T-helper 2 cell (primary cell): ENCODE data around the gene CDKL1.

ENCODE experiments used
- DNase-seq, 5 experiments: peaks; one replicate each; pipeline versions ENCODE4 v3.0.0 to v3.0.0-alpha.2; 2012 to 2022
- total RNA-seq, 2 donors: gene quantifications; one replicate each; lab custom pipeline; 2026; lab: John Stamatoyannopoulos, UW

Gene CDKL1
- 9.1 to 10.6 reads per million in 2 donors for total RNA-seq

- DNase-seq: peak in 4 of 5 experiments; percentile 14 to 32 (median 21)
These were observed at the start of gene CDKL1 for GRCh38 chr14:50396631-50397389. Gene CDKL1 (minus strand): TSS chr14:50396881. CDS start chr14:50395868, 1,013 bp downstream.

GRCh38 chr14:50434528-50434927 lies 37.8 kb upstream of the CDKL1 start:
- DNase-seq: no peak

- no peak for DNase-seq
These were observed 35.5 kb upstream of the CDKL1 start for GRCh38 chr14:50432131-50432530.

GRCh38 chr14:50425816-50426215 lies 29.1 kb upstream of the CDKL1 start:
- no peak for DNase-seq

- no peak for DNase-seq
These were observed 28.4 kb upstream of the CDKL1 start for GRCh38 chr14:50425105-50425504.

- no peak for DNase-seq
These were observed 26.8 kb upstream of the CDKL1 start for GRCh38 chr14:50423529-50423928.

- DNase-seq: no peak
These were observed 24.8 kb upstream of the CDKL1 start for GRCh38 chr14:50421499-50421898.

- DNase-seq: no peak
These were observed 21.2 kb upstream of the CDKL1 start for GRCh38 chr14:50417853-50418252.

GRCh38 chr14:50410921-50411320 lies 14.2 kb upstream of the CDKL1 start:
- no peak for DNase-seq

GRCh38 chr14:50410071-50410470 lies 13.4 kb upstream of the CDKL1 start:
- DNase-seq: no peak

GRCh38 chr14:50407111-50407812 lies 10.6 kb upstream of the CDKL1 start:
- DNase-seq: no peak

- DNase-seq: no peak
These were observed 6.7 kb upstream of the CDKL1 start for GRCh38 chr14:50403419-50403818.

GRCh38 chr14:50402965-50403364 lies 6.3 kb upstream of the CDKL1 start:
- DNase-seq: no peak

GRCh38 chr14:50400461-50400860 lies 3.8 kb upstream of the CDKL1 start:
- no peak for DNase-seq

- DNase-seq: no peak
These were observed 2.8 kb upstream of the CDKL1 start for GRCh38 chr14:50399251-50400032.

GRCh38 chr14:50398189-50398580 lies 1.5 kb upstream of the CDKL1 start:
- DNase-seq: no peak

GRCh38 chr14:50397390-50398188 lies 908 bp upstream of the CDKL1 start:
- no peak for DNase-seq

GRCh38 chr14:50395448-50395847 lies 1.2 kb downstream of the CDKL1 start:
- DNase-seq: no peak

- DNase-seq: no peak
These were observed 2.0 kb downstream of the CDKL1 start for GRCh38 chr14:50394713-50395112.

- DNase-seq: no peak
These were observed 6.8 kb downstream of the CDKL1 start for GRCh38 chr14:50389668-50390441.

GRCh38 chr14:50388256-50388931 lies 8.3 kb downstream of the CDKL1 start:
- DNase-seq: no peak
